HG03442 (cell line): ENCODE measurements around the gene DPCD.

Source experiments
- ATAC-seq: cut with Tn5 transposase; IDR thresholded peaks from one replicate; pipeline ENCODE4 v1.9.1; 2021; ENCODE audit warnings: mild to moderate bottlenecking, moderate library complexity; ENCODE audit not compliant: unreplicated experiment

DPCD gene

GRCh38 chr10:101653536-101653935, 65.4 kb downstream of the DPCD start:
- ATAC-seq: no peak

GRCh38 chr10:101655570-101655969, 67.4 kb downstream of the DPCD start:
- no peak for ATAC-seq

GRCh38 chr10:101656890-101657289, 68.8 kb downstream of the DPCD start:
- ATAC-seq: no peak

- no peak for ATAC-seq
Observed at GRCh38 chr10:101658975-101659374, 70.9 kb downstream of the DPCD start.
